PC-9 (cell line): ENCODE data around the gene PRR30. TPM values are rescaled to one million over a fixed set of nuclear protein-coding genes. Genes with fewer than 3 reads are reported as not detected.
"Not testable (repeated sequence)": the region's sequence is repeated elsewhere in the genome, so short reads cannot be mapped to it uniquely, and the experiment has no call there.

Source experiments
- BruUV-seq: library from RNA; stranded (reverse); fragments of 400-500 nt; replicated peaks from 2 replicates; lab custom pipeline; 2021; lab: Mats Ljungman, UMichigan
- CTCF ChIA-PET: fragments of 300-600 bp; sonication (Branson Sonifier 250); formaldehyde crosslinking; loops from one replicate; lab custom pipeline; 2022; ENCODE audit warnings: antibody characterized with exemption; lab: Charles Lee
- POLR2A ChIA-PET: fragments of 300-600 bp; sonication (Branson Sonifier 250); formaldehyde crosslinking; loops from one replicate; lab custom pipeline; 2022; ENCODE audit warnings: antibody characterized with exemption; ENCODE audit not compliant: unreplicated experiment; lab: Charles Lee
- DNase-seq, 2 experiments: peaks; one replicate each; pipeline versions ENCODE4 v3.0.0 to v3.0.0-alpha.2; 2015 to 2022; ENCODE audit warnings: mixed read lengths in 1 of 2
- H2AFZ ChIP-seq: fragments of 200-600 bp; sonication (generic); 2 replicates; pipeline ENCODE4 v1.8.1; 2017; ENCODE audit warnings: antibody characterized with exemption
- H3F3A ChIP-seq: fragments of 200-600 bp; sonication (generic); 2 replicates; pipeline ENCODE4 v1.8.1; 2017; ENCODE audit warnings: antibody characterized with exemption, mild to moderate bottlenecking, low read depth; ENCODE audit not compliant: insufficient read depth
- H3K27ac ChIP-seq: fragments of 200-600 bp; sonication (generic); 2 replicates; pipeline ENCODE4 v1.6.1; 2016; ENCODE audit warnings: mixed run types
- H3K27me3 ChIP-seq: fragments of 200-600 bp; sonication (generic); 2 replicates; pipeline ENCODE4 v1.6.1; 2016; ENCODE audit warnings: low read depth, mixed run types; ENCODE audit not compliant: insufficient read depth
- H3K36me3 ChIP-seq: fragments of 200-600 bp; sonication (generic); 2 replicates; pipeline ENCODE4 v1.6.1; 2016; ENCODE audit warnings: low read depth, mixed run types
- H3K4me1 ChIP-seq: fragments of 200-600 bp; sonication (generic); replicated peaks from 2 replicates; pipeline ENCODE4 v1.6.1; 2016; ENCODE audit warnings: mixed run types; ENCODE audit not compliant: insufficient read depth
- H3K4me2 ChIP-seq: fragments of 200-600 bp; sonication (generic); 2 replicates; pipeline ENCODE4 v1.6.1; 2017; ENCODE audit warnings: mixed run types
- H3K4me3 ChIP-seq: fragments of 200-600 bp; sonication (generic); 2 replicates; pipeline ENCODE4 v1.6.1; 2016; ENCODE audit warnings: mixed run types
- H3K79me2 ChIP-seq: fragments of 200-600 bp; sonication (generic); 2 replicates; pipeline ENCODE4 v1.6.1; 2017; ENCODE audit warnings: low read depth, mixed run types
- H3K9me2 ChIP-seq: fragments of 200-600 bp; sonication (generic); 2 replicates; pipeline ENCODE4 v1.8.1; 2017; ENCODE audit warnings: mild to moderate bottlenecking; ENCODE audit not compliant: insufficient read depth
- H3K9me3 ChIP-seq: fragments of 200-600 bp; sonication (generic); 2 replicates; pipeline ENCODE4 v1.8.1; 2016; ENCODE audit warnings: low read depth; ENCODE audit not compliant: insufficient read depth
- H4K20me1 ChIP-seq: fragments of 200-600 bp; sonication (generic); 2 replicates; pipeline ENCODE4 v1.8.1; 2017; ENCODE audit not compliant: insufficient read depth
- EZH2 ChIP-seq: fragments of 200-600 bp; sonication (generic); IDR thresholded peaks from 2 replicates; pipeline ENCODE4 v1.8.0; 2017; ENCODE audit warnings: antibody characterized with exemption, low read depth
- intact Hi-C: fragments of 100-400 bp; cut with micrococcal nuclease; formaldehyde crosslinking; loops from one replicate; pipeline ENCODE4 v1.10.0; 2022; ENCODE audit not compliant: unreplicated experiment
- total RNA-seq: library from RNA; stranded (reverse); gene quantifications from 2 replicates; pipeline ENCODE4 v1.2.3, GENCODE V29; 2021
- TF ChIP-seq, protein P1 (sequence below): fragments of 200-600 bp; sonication (generic); conservative IDR thresholded peaks from 2 replicates; pipeline ENCODE4 v1.6.1; 2017; ENCODE audit warnings: mixed run types, antibody characterized with exemption, mild to moderate bottlenecking, moderate library complexity

Gene PRR30
- total RNA-seq, 1 experiment from 2014 or later: not detected

- Histone ChIP-seq H3K4me1 (no peaks in the 10 kb centered on the region), H3K36me3 (no peaks in the 10 kb centered on the region), H3F3A (no peaks in the 10 kb centered on the region), H3K27ac (no peak overlapping the region), H3K4me2 (no peak overlapping the region), H3K79me2 (no peaks in the 10 kb centered on the region), H4K20me1 (no peaks in the 10 kb centered on the region), H3K9me2 (no peaks in the 10 kb centered on the region), H3K9me3 (no peaks in the 10 kb centered on the region), H3K4me3 (no peak overlapping the region), H2AFZ (no peak overlapping the region), H3K27me3 (peaks cover 53% of the 10 kb centered on the region)
- no peak for DNase-seq
- TF ChIP-seq, protein P1, sequence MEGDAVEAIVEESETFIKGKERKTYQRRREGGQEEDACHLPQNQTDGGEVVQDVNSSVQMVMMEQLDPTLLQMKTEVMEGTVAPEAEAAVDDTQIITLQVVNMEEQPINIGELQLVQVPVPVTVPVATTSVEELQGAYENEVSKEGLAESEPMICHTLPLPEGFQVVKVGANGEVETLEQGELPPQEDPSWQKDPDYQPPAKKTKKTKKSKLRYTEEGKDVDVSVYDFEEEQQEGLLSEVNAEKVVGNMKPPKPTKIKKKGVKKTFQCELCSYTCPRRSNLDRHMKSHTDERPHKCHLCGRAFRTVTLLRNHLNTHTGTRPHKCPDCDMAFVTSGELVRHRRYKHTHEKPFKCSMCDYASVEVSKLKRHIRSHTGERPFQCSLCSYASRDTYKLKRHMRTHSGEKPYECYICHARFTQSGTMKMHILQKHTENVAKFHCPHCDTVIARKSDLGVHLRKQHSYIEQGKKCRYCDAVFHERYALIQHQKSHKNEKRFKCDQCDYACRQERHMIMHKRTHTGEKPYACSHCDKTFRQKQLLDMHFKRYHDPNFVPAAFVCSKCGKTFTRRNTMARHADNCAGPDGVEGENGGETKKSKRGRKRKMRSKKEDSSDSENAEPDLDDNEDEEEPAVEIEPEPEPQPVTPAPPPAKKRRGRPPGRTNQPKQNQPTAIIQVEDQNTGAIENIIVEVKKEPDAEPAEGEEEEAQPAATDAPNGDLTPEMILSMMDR: no peak
- no peak for TF ChIP-seq EZH2
- ChIA-PET POLR2A (no interaction called here), CTCF (no interaction called here)
- intact Hi-C loops: no loop called here
- no TSS peak for BruUV-seq
Measured at GRCh38 chr2:27121906-27122305, 17.3 kb downstream of the PRR30 start.

GRCh38 chr2:27119330-27119670 lies 19.9 kb downstream of the PRR30 start:
- intact Hi-C loops, H2AFZ ChIP-seq, H3K79me2 ChIP-seq, H3K36me3 ChIP-seq, POLR2A ChIA-PET, H3K9me3 ChIP-seq, DNase-seq, H3F3A ChIP-seq, BruUV-seq, H3K4me1 ChIP-seq, H3K4me2 ChIP-seq, H4K20me1 ChIP-seq, H3K27ac ChIP-seq, H3K9me2 ChIP-seq, H3K4me3 ChIP-seq: not testable (repeated sequence)
- CTCF ChIA-PET: interaction anchor here (0.6 kb wide), 1 partner anchor 161 kb away, joined by 4 read pairs; no protein-coding TSS in a partner anchor
- H3K27me3 ChIP-seq: peaks cover 52% of the 10 kb centered on the region

DNA sequence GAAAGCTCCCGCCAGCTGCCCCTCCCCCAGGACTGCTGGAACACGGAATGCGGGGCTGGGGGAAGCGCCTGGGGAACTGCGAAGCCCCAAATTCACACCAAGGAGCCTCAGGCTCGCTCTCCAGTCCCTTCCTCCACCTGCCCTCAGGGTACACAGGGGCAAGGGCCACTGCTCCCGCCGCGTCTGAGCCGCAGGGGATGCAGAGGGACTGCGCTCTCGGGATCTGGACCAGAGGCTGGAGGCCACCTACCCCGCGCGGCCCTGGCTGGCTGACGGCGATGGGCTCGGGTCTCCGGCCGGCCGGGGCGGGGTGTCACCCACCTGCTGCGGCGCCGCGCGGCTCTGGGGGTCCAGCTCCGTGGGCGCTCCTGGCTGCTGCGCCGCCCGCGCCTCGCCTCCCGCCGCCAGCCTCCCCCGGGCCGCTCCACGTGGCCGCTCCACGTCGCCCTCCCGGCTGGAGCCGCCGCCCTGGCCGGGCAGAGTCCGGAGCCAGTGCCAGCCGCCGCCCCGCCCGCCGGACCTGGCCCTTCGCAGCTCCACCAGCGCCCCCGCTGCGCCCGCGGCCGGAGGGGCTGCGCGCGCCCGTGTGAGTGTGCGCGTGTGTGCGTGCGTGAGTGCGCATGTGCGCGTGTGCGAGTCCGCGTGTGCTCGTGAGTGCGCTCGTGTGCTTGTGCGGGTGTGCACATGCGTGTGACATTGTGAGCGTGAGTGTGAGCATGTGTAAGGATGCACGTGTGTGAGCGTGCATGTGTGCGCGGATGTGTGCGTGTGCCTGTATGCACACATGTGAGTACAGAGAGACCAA lies 20.5 kb downstream of the PRR30 start, which contains the start of gene CGREF1:
TSS of gene CGREF1 (minus strand) at position 604 of the 805 bp plus-strand sequence. CDS start 14,762 bp downstream, outside the sequence.
- Histone ChIP-seq H3K27ac (no peak within 1 kb of the TSS), H3K27me3 (peaks cover 46% of the 10 kb centered on the region), H3K9me2 (no peaks in the 10 kb centered on the region), H2AFZ (no peak within 1 kb of the TSS), H3K36me3 (no peaks in the 10 kb centered on the region), H3K9me3 (no peaks in the 10 kb centered on the region), H4K20me1 (no peaks in the 10 kb centered on the region), H3F3A (no peaks in the 10 kb centered on the region), H3K4me3 (no peak within 1 kb of the TSS), H3K79me2 (no peaks in the 10 kb centered on the region), H3K4me2 (no peak within 1 kb of the TSS), H3K4me1 (no peaks in the 10 kb centered on the region)
- no TSS peak for BruUV-seq
- POLR2A ChIA-PET: no interaction called here
- CTCF ChIA-PET: interaction anchor here (0.6 kb wide), 1 partner anchor 161 kb away, joined by 4 read pairs; no protein-coding TSS in a partner anchor
- intact Hi-C loops: no loop called here
- TF ChIP-seq, protein P1: no peak
- TF ChIP-seq EZH2: no peak
- DNase-seq: no peak
